Loucy (cell line): Measurements from ENCODE around the gene KCTD4.

Source experiments
- EZH2phosphoT487 ChIP-seq: fragments of 200-600 bp; IDR thresholded peaks from 2 replicates; pipeline ENCODE4 v1.6.1; 2018; ENCODE audit warnings: antibody characterized with exemption, mild to moderate bottlenecking, moderate library complexity, borderline replicate concordance
- TF ChIP-seq, protein P1 (sequence below): fragments of 200-600 bp; sonication (generic); conservative IDR thresholded peaks from 2 replicates; pipeline ENCODE4 v1.5.1; 2014; ENCODE audit warnings: mild to moderate bottlenecking, antibody characterized with exemption, low read length

GRCh38 chr13:45200701-45201232, at the start of gene KCTD4:
- TF ChIP-seq, protein P1, sequence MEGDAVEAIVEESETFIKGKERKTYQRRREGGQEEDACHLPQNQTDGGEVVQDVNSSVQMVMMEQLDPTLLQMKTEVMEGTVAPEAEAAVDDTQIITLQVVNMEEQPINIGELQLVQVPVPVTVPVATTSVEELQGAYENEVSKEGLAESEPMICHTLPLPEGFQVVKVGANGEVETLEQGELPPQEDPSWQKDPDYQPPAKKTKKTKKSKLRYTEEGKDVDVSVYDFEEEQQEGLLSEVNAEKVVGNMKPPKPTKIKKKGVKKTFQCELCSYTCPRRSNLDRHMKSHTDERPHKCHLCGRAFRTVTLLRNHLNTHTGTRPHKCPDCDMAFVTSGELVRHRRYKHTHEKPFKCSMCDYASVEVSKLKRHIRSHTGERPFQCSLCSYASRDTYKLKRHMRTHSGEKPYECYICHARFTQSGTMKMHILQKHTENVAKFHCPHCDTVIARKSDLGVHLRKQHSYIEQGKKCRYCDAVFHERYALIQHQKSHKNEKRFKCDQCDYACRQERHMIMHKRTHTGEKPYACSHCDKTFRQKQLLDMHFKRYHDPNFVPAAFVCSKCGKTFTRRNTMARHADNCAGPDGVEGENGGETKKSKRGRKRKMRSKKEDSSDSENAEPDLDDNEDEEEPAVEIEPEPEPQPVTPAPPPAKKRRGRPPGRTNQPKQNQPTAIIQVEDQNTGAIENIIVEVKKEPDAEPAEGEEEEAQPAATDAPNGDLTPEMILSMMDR, result no peak
- no peak for TF ChIP-seq EZH2phosphoT487
